ENCODE data around the gene HOXA6.

Gene HOXA6

DNA sequence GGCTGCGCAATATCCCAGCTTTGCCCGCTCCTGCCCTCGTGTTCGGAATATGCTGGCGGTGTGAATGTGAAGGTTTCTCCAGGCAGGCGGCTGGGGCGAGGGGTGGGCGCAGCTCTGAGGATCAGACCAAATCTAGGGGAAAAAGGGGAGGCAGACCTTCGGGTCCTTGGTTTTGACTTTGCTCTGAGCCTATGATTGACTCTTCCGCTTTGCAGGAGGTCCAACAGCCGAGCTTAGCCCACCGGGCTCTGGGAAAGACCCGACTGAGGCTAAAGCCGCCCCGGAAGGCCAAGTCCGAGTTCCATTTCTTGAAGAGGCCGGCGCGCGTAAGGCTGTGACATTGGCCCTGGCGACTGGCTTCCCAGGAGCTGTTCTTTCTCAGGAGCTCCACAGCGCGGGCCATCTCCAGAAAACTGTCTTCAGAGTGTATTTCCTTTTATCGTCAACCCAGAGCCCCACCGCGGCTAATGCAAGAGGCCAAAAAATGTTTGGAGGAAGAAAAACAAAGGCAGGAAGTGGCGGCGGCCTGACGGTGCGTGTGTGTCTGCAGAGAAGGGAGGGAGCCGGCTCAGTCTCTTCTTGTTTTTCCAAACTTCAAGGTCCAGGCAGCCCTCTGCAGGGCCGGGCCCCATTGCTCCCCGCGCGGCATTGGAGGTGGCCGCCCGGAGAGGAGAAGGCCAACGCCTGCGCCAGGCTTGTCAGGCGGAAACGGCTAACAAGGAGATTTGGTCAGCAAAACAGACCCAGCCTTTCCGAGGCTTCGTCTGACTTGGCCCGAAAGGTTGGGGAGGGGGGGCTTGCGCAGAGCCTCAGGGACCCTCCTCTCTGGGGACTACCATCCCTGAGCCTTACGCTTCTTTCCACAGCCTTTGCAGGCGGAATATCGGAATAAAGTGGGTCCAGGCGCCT, 41.1 kb upstream of the HOXA6 start:
- H3K27me3 Mint-ChIP-seq: peaks cover 100% of the 10 kb centered on the region
- peak overlapping the region; percentile 13 for H3K27ac Mint-ChIP-seq
- H3K4me1 Mint-ChIP-seq: peaks cover 49% of the 10 kb centered on the region
- H3K36me3 Mint-ChIP-seq: peaks cover 19% of the 10 kb centered on the region
- CTCF ChIA-PET: interaction anchor here (0.7 to 2.7 kb wide), 4 partner anchors 7 to 505 kb away, joined by 3 to 11 read pairs (median 4); no protein-coding TSS in a partner anchor
- H3K9me3 Mint-ChIP-seq: no peaks in the 10 kb centered on the region
- DNase-seq: peak; percentile 61
- H3K4me3 Mint-ChIP-seq: peak overlapping the region; percentile 11

DNA sequence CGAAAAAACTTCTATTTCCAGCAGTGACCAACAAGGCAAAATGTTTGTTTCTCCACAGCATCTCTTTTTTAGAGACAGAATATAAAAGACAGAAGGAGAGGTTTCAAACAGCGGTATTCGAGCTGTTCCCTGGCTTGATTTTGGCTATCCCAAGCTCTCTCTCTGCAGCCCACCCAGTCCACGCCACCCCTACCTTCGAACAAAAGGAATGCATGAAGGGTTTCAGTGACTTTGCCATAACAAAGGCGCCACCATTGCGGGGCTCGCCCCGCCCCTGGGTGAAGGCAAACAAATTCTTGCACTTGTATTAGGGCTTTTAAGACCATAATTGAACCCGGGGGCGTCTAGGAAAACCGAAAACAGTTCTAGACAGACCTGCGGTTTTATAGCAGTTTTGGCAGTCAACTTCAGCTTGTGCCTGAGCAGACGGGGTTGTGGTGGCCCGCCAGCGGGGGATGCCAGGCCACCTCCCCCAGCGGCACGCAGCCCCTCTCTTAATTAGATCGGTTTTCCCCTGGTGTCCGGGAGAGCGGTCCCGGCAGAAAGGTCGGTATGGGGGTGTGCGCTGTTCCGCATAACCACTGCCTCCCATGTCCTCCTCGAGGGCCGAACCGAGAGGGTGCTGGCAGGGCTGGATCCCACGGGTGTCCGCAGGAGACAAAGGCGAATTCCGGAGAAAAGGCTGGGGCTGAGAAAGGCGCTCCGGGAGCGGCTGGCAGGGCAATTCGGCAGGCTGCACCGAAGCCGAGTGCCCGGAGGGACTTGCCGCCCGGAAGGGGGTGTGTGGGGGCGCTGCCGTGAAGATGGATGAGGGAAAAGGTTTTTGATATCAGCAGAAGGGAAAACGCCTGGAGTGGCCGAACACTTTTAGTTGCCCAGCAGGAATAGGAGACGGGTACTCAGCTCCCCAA, 40.2 kb upstream of the HOXA6 start:
- peaks cover 19% of the 10 kb centered on the region for H3K36me3 Mint-ChIP-seq
- peaks cover 100% of the 10 kb centered on the region for H3K27me3 Mint-ChIP-seq
- peaks cover 46% of the 10 kb centered on the region for H3K4me1 Mint-ChIP-seq
- H3K27ac Mint-ChIP-seq: peak overlapping the region; percentile 52
- H3K4me3 Mint-ChIP-seq: peak overlapping the region; percentile 11
- H3K9me3 Mint-ChIP-seq: no peaks in the 10 kb centered on the region
- peak; percentile 19 for DNase-seq
- CTCF ChIA-PET: interaction anchor here (0.7 to 2.7 kb wide), 5 partner anchors 8 to 504 kb away, joined by 3 to 11 read pairs (median 3); no protein-coding TSS in a partner anchor

- Mint-ChIP-seq H3K27me3 (peaks cover 100% of the 10 kb centered on the region), H3K36me3 (peaks cover 19% of the 10 kb centered on the region), H3K4me1 (peaks cover 42% of the 10 kb centered on the region), H3K9me3 (no peaks in the 10 kb centered on the region), H3K27ac (peak overlapping the region; percentile 52), H3K4me3 (peak overlapping the region; percentile 10)
- CTCF ChIA-PET: interaction anchor here (1.2 to 2.7 kb wide), 3 partner anchors 9 to 24 kb away, joined by 3 to 11 read pairs (median 3); no protein-coding TSS in a partner anchor
- DNase-seq: no peak
These were observed 39.3 kb upstream of the HOXA6 start for GRCh38 chr7:27186668-27187474.

DNA sequence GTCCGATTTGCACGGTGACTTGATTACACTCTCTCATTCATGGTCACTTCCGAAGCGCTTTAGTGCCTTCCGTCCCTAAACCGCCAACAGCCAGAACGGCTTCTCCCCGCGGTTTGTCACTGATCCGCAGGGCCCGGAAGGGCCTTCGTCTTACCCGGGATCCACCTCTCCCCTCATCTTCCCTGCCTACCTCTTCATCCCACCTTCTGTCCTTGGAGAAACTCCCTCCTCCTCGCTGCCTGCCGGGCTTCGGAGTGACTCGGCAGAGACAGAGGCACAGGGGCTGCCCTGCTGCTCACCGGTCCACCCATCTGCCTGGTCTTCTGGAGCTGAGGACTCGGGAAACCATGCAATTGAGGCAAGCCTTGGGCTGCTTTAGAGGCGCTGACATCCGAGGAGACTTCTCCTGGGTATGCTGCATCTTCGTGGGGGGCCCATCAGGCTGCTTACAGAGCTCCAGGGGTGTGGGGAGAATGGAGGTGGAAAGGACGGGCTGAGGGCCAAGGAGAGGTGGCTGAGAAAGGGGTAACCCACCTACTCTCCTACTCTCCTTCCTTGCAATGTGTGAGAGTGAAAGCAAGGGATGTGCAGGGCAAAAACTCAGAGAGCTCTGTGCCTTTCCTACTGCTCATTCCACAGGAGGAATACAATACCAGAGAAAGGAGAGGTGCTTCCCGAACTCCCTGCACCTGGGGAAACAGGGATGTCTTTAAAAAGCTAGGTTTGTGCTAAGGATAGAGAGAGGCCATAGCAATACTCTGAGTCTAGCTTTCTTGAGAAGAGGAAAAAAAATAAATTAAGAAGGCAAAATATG, 38.5 kb upstream of the HOXA6 start:
- peak overlapping the region; percentile 51 for H3K4me3 Mint-ChIP-seq
- H3K9me3 Mint-ChIP-seq: no peaks in the 10 kb centered on the region
- H3K36me3 Mint-ChIP-seq: peaks cover 19% of the 10 kb centered on the region
- H3K4me1 Mint-ChIP-seq: peaks cover 42% of the 10 kb centered on the region
- CTCF ChIA-PET: interaction anchor here (2.7 kb wide), 1 partner anchor 10 kb away, joined by 11 read pairs; no protein-coding TSS in a partner anchor
- DNase-seq: peak; percentile 20
- H3K27me3 Mint-ChIP-seq: peaks cover 100% of the 10 kb centered on the region
- H3K27ac Mint-ChIP-seq: peak overlapping the region; percentile 86

DNA sequence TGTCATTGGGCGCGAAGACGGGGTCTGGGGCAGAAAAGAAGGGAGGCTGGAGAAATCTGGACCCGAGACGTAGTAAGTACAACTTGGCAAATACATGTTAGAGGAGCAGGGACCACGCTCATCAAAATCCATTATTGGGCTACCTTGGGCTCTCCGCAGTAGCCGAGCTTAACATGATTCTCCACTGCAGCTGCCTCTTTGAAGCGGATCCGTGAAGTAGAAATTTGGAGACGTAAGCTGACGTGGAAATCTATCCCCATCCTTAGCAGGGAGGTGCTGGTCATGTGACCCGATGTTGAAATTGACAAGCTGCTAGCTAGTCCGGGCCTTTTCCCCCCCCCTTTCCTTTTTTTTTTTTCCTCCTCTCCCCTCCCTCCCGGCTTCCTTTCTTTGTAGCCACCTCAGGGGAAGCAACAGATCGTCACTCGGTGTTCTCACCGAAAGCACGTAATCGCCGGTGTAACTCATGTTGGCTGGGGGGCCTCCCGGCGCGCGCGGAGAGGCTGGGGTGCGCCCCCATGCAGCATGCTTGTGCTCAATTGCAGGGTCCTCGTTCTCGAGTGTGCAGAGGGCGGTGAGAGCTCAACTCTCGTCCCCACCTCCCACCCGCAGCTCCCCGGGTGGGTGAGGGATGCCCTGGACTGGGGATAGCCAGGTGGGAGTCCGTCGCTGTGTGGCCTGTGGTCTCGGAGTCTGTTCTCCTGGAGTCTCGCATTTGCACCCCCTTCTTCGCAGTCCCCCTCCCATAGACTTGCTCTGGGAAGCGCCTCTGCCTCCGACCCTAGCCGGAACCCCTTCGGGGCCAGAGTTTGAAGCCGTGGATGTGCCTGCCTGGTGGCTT, 37.7 kb upstream of the HOXA6 start, which contains the start of gene HOXA11:
HOXA11 (minus strand) TSS at position 220 of the 841 bp plus-strand sequence; CDS start at position 132, 88 bp downstream.
- Mint-ChIP-seq H3K4me1 (peaks cover 43% of the 10 kb centered on the region), H3K9me3 (no peaks in the 10 kb centered on the region), H3K36me3 (peaks cover 18% of the 10 kb centered on the region), H3K27me3 (peaks cover 100% of the 10 kb centered on the region), H3K4me3 (peak within 1 kb of the TSS; percentile 51), H3K27ac (peak within 1 kb of the TSS; percentile 86)
- DNase-seq: peak; percentile 18
- CTCF ChIA-PET: interaction anchor here (2.7 kb wide), 1 partner anchor 10 kb away, joined by 11 read pairs; no protein-coding TSS in a partner anchor

DNA sequence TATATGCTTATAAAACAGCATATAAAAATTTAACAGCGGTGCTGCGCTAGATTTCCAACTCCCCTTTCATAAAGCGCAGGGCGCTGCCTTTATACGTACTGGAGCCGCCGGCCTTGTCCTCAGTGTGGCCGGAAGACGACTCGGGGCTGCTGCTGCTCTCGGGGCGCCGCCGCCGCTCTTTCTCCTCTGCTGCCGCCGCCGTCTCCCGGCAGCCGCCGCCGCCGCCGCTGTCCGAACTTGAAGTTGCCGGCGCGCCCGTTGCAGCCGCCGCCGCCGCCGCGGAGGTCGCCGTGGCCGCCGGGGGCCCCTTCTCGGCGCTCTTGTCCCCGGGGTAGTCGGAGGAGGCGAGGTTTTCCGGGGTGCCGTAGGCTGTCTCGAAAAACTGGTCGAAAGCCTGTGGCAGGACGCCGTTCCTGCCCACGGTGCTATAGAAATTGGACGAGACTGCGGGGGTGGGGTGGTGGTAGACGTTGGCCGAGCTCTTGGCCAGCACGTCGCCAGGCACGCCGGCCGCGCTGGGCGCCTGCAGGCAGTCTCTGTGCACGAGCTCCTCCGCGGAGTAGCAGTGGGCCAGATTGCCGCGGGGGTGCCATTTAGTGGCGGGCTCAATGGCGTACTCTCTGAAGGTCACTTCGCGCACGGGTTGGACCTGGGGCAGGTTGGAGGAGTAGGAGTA, 36.9 kb upstream of the HOXA6 start:
- CTCF ChIA-PET: interaction anchor here (3.0 kb wide), 1 partner anchor 12 kb away, joined by 11 read pairs; no protein-coding TSS in a partner anchor
- Mint-ChIP-seq H3K36me3 (peaks cover 14% of the 10 kb centered on the region), H3K27me3 (peaks cover 100% of the 10 kb centered on the region), H3K4me3 (peak overlapping the region; percentile 44), H3K4me1 (peaks cover 44% of the 10 kb centered on the region), H3K9me3 (no peaks in the 10 kb centered on the region), H3K27ac (peak overlapping the region; percentile 69)
- DNase-seq: peak; percentile 28

- peaks cover 14% of the 10 kb centered on the region for H3K36me3 Mint-ChIP-seq
- DNase-seq: peak; percentile 11
- peak overlapping the region; percentile 24 for H3K27ac Mint-ChIP-seq
- peaks cover 43% of the 10 kb centered on the region for H3K4me1 Mint-ChIP-seq
- no peaks in the 10 kb centered on the region for H3K9me3 Mint-ChIP-seq
- CTCF ChIA-PET: interaction anchor here (3.0 kb wide), 1 partner anchor 12 kb away, joined by 11 read pairs; no protein-coding TSS in a partner anchor
- peak overlapping the region; percentile 21 for H3K4me3 Mint-ChIP-seq
- peaks cover 100% of the 10 kb centered on the region for H3K27me3 Mint-ChIP-seq
These were observed 36.2 kb upstream of the HOXA6 start for GRCh38 chr7:27183682-27184336.

GRCh38 chr7:27182861-27183681, 35.5 kb upstream of the HOXA6 start:
- Mint-ChIP-seq H3K27me3 (peaks cover 99% of the 10 kb centered on the region), H3K27ac (no peak overlapping the region), H3K4me1 (peaks cover 36% of the 10 kb centered on the region), H3K36me3 (peaks cover 9% of the 10 kb centered on the region), H3K4me3 (no peak overlapping the region), H3K9me3 (no peaks in the 10 kb centered on the region)
- CTCF ChIA-PET: interaction anchor here (1.2 to 3.0 kb wide), 2 partner anchors 13 to 22 kb away, joined by 4 to 11 read pairs; no protein-coding TSS in a partner anchor
- DNase-seq: peak; percentile 18

GRCh38 chr7:27182285-27182841, 34.8 kb upstream of the HOXA6 start:
- no peak overlapping the region for H3K4me3 Mint-ChIP-seq
- peaks cover 29% of the 10 kb centered on the region for H3K4me1 Mint-ChIP-seq
- H3K9me3 Mint-ChIP-seq: no peaks in the 10 kb centered on the region
- CTCF ChIA-PET: interaction anchor here (1.2 to 3.0 kb wide), 3 partner anchors 14 to 22 kb away, joined by 3 to 11 read pairs (median 4); no protein-coding TSS in a partner anchor
- H3K27me3 Mint-ChIP-seq: peaks cover 99% of the 10 kb centered on the region
- no peak overlapping the region for H3K27ac Mint-ChIP-seq
- DNase-seq: peak; percentile 12
- peaks cover 9% of the 10 kb centered on the region for H3K36me3 Mint-ChIP-seq

DNA sequence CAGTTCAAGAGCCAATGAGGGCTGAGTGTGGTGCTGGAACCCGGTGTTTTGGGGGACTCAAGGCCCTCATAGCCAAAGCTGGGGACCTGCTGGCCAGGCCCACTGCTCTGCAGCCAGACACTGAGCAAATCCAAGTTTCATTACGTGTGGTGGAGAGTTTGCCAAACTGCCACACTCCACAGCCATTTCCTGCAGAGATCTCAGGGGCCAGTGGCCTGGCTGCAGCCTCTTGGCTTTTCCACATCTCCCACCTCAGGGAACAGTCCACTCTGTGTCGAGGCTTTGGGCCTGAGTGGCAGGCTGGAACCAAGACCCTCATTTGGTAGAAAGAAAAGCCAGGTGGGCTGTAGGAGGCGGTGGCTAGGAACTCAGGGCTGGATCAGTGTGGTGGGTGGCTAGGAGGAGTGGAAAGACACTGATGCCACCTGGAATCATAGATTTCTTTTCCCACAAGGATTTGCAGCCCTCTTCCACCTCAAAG, 34.3 kb upstream of the HOXA6 start:
- H3K36me3 Mint-ChIP-seq: peaks cover 9% of the 10 kb centered on the region
- CTCF ChIA-PET: interaction anchor here (1.3 to 3.0 kb wide), 2 partner anchors 14 to 23 kb away, joined by 3 to 11 read pairs; no protein-coding TSS in a partner anchor
- peak; percentile 12 for DNase-seq
- H3K4me3 Mint-ChIP-seq: no peak overlapping the region
- peaks cover 99% of the 10 kb centered on the region for H3K27me3 Mint-ChIP-seq
- no peak overlapping the region for H3K27ac Mint-ChIP-seq
- no peaks in the 10 kb centered on the region for H3K9me3 Mint-ChIP-seq
- H3K4me1 Mint-ChIP-seq: peaks cover 26% of the 10 kb centered on the region

Measured in activated naive CD4-positive, alpha-beta T cell treated with anti-CD3 and anti-CD28 coated beads, Interleukin-2, amount 10 ng/mL, durations not matched to agents 7 days and 5 days (primary cell).